ENCODE results near the gene ATXN7.

ATXN7 gene

GRCh38 chr3:63934041-63934866 lies 70.6 kb downstream of the ATXN7 start:
- DNase-seq (ENCODE audit: low read depth), result no peak

DNA sequence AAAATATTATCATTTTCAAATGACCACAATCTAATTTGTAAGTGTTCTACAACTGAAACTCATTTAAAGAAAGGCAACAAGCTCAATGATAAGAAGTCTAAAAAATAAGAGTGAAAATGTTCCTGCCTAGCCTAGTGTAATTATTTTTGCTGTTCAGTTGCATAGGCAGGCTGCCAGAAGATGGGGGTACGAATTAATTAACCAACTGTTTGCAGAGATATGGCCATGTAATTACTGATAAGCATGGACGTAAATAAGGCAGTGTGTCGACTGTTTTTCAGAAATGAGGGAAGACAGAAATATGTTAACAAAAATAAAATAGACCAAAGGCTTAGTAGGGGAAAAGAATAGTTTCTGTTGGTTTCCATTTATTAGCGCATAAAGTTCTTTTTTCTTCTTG lies 73.3 kb downstream of the ATXN7 start:
- DNase-seq (ENCODE audit: low read depth), result no peak

DNA sequence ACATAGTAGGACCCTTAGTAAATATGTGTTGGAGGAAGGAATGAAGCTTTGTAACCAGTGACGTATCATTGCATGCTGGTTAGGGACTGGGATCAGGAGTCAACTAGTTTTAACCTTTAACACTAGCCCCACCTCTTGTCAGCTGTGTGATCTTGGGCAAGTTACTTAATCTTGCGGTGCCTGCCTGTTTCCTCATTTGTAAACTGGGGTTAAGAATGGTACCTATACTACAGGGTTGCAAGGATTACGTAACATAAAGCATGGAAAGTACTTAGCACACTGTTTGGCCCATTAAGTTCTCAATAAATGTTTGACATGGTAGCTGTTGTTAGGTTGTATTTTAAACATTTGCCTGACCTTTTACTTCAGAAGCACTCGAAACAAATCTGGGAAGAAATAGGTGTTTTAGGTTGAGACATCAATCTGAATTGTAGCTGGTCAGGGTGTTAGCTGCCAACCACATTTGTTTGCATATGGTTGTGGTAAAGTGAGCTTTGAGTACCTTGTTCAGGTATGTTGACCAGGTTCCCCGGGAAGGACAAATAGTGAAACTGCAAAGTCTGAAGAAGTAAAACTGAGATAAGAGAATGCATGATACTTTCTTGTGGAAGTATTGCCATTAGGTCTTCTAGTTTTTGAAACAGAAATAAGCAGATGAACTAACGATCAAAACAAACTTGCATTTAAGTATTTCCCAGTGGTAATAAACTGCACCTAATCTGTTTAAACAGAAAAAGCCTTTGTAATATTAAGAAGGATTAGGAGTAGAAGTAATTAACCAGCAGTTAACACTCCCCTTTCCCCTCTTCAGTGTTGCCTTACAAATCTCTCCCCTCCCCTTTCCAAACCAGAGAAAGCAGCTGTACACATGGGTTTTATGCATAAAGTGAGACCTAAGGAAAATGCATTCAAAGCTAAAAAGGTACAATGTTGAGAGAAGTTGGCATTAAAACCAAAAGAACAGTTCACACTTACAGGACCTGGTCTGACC lies 74.3 kb downstream of the ATXN7 start:
- no peak for DNase-seq (ENCODE audit: low read depth)

- no peak for DNase-seq (ENCODE audit: low read depth)
Observed at GRCh38 chr3:63940389-63940757, 76.7 kb downstream of the ATXN7 start.

DNA sequence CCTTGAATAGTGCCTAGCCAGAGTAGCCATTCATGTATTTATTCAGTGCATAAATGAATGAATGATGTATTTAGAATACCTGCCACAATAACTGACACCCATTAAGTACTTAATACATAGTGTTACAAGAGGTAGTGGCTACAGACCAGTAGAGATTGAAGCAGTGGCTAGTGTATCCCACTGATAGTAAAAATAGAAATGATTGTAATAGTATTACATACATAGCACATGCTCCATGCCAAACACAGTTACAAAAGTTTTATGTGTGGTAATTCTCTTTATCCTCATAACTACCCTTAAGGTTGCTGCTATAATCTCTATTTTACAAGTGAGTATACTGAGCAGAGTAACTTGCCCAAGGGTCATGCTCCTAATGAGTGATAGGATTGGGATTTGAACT lies 78.9 kb downstream of the ATXN7 start:
- DNase-seq (ENCODE audit: low read depth), result no peak

DNA sequence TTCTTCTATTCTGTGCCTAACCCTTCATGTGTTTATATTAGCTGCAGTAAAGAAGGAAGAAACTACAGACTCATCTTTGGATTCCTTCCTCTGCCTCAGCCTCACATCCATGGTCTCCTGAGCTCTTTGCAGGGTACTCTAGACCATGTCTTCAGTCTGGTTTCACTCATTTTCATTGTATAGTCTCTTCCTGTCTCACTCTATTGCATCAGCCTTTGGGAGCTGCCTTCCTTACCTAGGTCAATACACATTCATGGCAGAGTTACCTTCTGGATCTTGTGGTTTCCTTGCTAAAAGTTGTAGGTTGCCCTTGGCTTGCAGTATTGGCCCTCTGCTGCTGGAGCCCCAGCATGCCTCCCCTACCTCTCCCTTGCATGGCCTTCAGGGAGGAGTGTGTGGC lies 80.0 kb downstream of the ATXN7 start:
- DNase-seq (ENCODE audit: low read depth), result no peak

- no peak for DNase-seq (ENCODE audit: low read depth)
Observed at GRCh38 chr3:63945558-63946096, 82.0 kb downstream of the ATXN7 start.

- no peak for DNase-seq (ENCODE audit: low read depth)
Observed at GRCh38 chr3:63946753-63947152, 83.1 kb downstream of the ATXN7 start.

DNA sequence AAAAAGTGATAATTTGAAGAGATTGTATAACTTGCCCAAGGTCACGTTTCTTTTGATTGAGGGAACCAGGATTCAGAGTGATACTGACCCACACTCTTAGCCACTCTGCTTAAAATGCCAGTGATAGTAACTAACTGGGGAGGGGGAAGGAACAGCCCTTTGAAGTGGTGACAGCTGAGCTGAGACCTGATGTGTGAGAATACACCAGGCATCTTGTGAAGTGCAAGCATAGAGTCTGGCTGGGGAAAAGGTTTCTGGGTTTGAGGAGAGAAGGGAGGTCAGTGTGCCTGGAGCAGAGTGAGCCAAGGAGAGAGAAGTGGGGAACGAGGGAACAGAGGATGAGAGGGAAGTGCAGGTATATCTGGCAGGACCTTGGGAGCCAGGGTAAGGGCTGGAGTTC lies 83.9 kb downstream of the ATXN7 start:
- DNase-seq (ENCODE audit: low read depth), result no peak

GRCh38 chr3:63949005-63949404 lies 85.3 kb downstream of the ATXN7 start:
- DNase-seq (ENCODE audit: low read depth), result no peak

DNA sequence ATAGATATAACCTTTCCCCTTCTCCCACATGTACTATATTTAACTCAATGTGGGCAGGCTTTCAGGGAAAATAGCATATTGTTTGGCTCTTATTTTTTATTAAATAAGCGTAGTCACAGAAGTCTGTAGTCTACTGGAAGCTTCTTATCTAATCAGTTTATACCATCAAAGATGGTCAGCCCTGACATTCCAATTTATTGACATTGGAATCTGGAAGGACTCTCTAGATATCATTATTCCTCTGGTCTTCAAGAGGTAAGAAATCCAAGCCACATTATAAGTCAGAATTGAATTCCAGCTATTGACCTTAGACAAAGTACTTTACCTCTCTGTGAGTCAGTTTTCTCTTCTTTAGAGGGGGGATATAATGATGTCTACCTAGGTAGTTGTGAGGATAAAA lies 87.0 kb downstream of the ATXN7 start:
- DNase-seq (ENCODE audit: low read depth), result no peak

GRCh38 chr3:63951492-63952247 lies 88.0 kb downstream of the ATXN7 start:
- no peak for DNase-seq (ENCODE audit: low read depth)

DNA sequence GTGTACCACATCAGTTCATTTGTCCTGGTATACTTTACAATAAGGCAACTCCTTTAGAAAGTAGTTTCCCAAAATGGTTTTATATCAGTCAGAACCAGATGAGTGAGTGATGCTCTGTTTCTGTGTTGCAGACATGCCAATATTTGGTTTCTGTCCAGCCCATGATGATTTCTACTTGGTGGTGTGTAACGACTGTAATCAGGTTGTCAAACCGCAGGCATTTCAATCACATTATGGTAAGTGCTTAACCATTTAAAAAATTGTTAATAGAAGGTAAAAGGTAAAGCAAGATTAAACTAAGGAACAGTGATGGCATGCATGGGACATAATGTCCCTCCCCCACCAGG lies 88.6 kb downstream of the ATXN7 start:
- DNase-seq (ENCODE audit: low read depth), result no peak

DNA sequence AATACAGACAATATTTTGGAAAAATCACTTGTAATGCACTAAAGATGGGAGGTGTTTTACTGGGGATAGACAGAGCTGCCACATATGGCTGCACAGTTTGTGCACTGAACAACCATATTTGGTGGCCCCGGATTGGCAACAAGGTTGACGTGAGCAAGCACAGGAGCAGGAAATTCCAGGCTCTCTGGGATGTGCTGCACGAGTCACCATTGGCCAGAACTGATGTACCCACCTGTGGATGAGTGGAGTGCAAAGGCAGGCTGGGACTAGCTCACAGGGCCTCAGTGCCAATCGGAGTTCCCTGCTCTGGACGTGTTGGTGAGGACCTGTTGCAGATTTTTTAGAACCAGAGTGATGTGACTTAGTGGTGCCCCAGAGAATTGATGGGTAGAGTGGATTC lies 90.5 kb downstream of the ATXN7 start:
- DNase-seq (ENCODE audit: low read depth), result no peak

- DNase-seq (ENCODE audit: low read depth), result no peak
Observed at GRCh38 chr3:63955036-63955650, 91.5 kb downstream of the ATXN7 start.

- DNase-seq (ENCODE audit: low read depth), result no peak
Observed at GRCh38 chr3:63955830-63956545, 92.3 kb downstream of the ATXN7 start.

DNA sequence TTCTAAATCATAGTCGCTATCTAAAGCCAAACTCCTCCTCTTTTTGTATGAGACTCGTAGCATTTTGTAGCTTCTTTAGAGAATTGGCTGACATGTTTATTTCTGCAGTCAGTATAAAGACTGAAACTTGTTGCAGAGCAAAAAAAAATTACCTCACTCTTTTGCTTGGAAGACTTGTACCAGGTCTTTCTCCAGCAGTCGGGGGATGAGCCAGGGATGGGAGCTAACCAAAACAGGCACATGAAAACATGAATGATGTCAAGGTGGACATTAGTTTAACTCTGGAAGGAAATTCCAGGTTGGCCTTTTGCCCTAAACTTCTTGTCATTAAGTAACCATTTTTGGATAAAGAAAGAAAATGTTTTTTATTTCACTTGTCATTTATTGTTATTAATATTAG lies 95.5 kb downstream of the ATXN7 start:
- DNase-seq (ENCODE audit: low read depth), result no peak

DNA sequence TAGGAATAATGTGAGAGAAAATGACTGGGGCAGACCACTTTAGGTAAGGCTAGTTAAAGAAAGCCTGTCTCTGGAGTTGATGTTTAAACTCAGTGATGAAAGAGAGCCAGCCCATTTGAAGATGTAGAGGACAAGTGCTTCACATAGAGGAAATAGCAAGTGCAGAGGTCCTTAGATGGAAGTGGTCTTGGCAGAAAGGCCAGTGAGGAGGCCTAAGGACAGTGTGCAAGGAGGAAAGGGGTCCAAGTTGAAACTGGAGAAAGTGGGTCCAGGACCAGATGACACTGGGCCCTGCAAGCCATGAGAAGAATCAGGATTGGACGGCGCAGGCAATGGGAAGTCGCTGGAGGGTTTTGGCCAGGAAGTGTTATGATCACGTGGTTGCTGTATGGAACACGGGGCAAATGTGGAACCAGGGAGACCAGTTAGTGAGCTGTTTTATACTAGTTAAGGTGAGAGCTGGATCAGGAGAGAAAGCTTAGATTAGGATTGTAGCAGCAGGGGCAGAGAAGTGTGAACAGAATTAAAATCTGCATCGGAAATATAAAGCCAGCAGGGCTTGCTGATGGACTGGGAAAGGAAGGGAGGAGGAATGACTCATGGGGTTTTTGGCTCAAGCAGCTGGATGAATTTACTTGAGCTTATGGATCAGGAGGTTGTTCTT lies 96.5 kb downstream of the ATXN7 start:
- DNase-seq (ENCODE audit: low read depth), result no peak

- DNase-seq (ENCODE audit: low read depth), result no peak
Observed at GRCh38 chr3:63961891-63962290, 98.2 kb downstream of the ATXN7 start.

DNA sequence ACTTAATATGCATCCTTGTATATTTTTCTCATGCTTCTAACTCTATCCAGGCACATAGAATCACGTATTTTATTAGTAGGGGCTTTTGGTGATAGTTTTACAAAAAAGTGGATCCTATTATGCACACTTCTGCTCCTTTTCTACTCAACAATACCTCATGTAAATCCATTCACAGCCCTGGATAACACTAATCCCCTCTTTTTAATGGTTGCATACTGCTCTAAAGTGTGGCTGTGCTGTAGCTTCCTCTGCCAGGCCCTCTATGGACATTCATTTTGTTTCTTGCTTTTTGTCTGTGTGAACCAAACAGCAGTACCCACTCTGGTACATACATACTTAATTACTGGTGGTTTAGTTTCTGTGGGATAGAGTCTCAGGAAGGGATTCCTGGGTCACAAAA lies 99.8 kb downstream of the ATXN7 start:
- no peak for DNase-seq (ENCODE audit: low read depth)

Measured in stimulated activated CD8-positive, alpha-beta memory T cell treated with anti-CD3 and anti-CD28 coated beads, Interleukin-4, amount 100 ng/mL, for 24 hours (primary cell).